ENCODE results near the gene GAST.
"Not testable (repeated sequence)": the region's sequence is repeated elsewhere in the genome, so short reads cannot be mapped to it uniquely, and the experiment has no call there.

Gene GAST

GRCh38 chr17:41684035-41684434, 28.1 kb upstream of the GAST start:
- no peak for DNase-seq

GRCh38 chr17:41685753-41686152, 26.4 kb upstream of the GAST start:
- not testable (repeated sequence) for DNase-seq

- no peak for DNase-seq
These were observed 25.9 kb upstream of the GAST start for GRCh38 chr17:41686281-41686680.

GRCh38 chr17:41687828-41688640, 24.1 kb upstream of the GAST start:
- peak; percentile 62 for DNase-seq

- DNase-seq = peak; percentile 96
These were observed 23.3 kb upstream of the GAST start, which contains the start of gene EIF1 for GRCh38 chr17:41688641-41689496. EIF1 (plus strand) TSS chr17:41688885; CDS start chr17:41689039, 154 bp downstream.

- peak; percentile 21 for DNase-seq
These were observed 22.4 kb upstream of the GAST start for GRCh38 chr17:41689497-41690299.

- DNase-seq = no peak
These were observed 21.6 kb upstream of the GAST start for GRCh38 chr17:41690497-41690896.

GRCh38 chr17:41691031-41691777, 20.9 kb upstream of the GAST start:
- no peak for DNase-seq

- DNase-seq = no peak
These were observed 19.2 kb upstream of the GAST start for GRCh38 chr17:41692722-41693521.

- DNase-seq = no peak
These were observed 16.9 kb upstream of the GAST start for GRCh38 chr17:41695134-41695661.

- DNase-seq = peak; percentile 35
These were observed 16.0 kb upstream of the GAST start for GRCh38 chr17:41695954-41696757.

- DNase-seq = no peak
These were observed 14.8 kb upstream of the GAST start for GRCh38 chr17:41697122-41697962.

- not testable (repeated sequence) for DNase-seq
These were observed 11.3 kb upstream of the GAST start for GRCh38 chr17:41700843-41701242.

GRCh38 chr17:41702712-41703111, 9.4 kb upstream of the GAST start:
- no peak for DNase-seq

GRCh38 chr17:41705271-41705991, 6.7 kb upstream of the GAST start:
- no peak for DNase-seq

- DNase-seq = no peak
These were observed 4.1 kb upstream of the GAST start for GRCh38 chr17:41707803-41708669.

GRCh38 chr17:41710472-41711090, 1.6 kb upstream of the GAST start:
- DNase-seq = no peak

Data from NCI-H2081 treated with DMSO at 0.1 percent for 48 hours (cell line).